SKM-1 (cell line): ENCODE results near the gene KRTAP20-4.

Experiments
- DNase-seq: peaks from one replicate; lab custom pipeline; 2025; ENCODE audit not compliant: unreplicated experiment; lab: John Stamatoyannopoulos, UW

The KRTAP20-4 gene

DNA sequence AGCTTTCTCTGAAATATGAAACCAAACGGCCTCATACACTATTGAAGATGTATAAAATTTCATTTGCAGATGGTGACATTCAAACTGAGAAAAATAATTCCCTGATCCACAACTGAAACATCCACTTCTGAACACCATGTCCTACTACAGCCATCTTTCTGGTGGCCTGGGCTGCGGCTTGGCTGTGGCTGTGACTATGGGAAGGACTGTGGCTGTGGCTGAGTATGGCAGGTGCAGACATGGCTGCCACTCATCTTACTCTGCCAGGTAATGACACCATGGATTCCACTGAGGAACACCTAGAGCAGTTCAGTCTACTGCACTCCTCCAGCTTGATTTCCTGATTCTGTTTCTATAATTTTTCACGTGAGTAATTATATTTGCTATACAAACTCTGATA lies at the start of gene KRTAP20-4:
KRTAP20-4 (plus strand) TSS at position 106 of the 400 bp plus-strand sequence.
- DNase-seq: no peak

DNA sequence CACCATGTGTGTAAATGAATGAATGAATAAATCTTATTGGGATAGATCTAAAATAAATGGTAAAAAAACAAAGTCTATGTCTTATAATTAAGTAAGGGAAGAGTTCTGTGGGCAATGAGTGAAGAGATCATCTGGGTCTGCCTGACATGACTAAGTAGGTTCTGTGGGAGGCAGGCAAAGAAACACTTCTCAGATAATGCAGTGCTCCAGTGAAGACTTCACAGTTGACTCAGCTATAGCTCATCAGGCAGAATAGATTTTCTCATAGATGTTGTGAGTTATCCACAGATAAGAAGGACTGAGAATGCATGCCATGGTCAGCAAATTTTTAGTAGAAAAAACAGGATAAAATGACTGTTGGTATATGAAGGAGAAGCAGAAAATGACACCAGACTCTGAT lies 42.7 kb upstream of the KRTAP20-4 start:
- DNase-seq: no peak

DNA sequence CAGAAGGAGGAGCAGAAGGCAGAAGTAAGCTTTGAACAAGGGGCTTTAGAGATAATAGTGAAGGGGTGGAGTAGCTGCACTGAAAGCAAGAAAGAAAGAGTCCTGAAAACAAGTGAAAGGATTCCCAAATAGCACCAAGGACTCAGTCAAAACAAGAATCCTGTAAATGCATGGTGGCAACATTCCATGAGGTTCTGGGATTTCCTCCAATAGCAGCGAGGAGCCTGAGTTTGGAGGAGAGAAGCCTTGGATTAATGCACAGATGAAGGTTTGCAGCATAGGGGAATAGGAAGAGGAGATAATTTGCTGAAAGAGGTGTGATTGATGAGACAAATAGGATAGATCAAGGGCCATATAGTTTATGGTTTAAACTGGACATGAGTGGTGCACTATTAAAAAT lies 41.1 kb upstream of the KRTAP20-4 start:
- DNase-seq: no peak

DNA sequence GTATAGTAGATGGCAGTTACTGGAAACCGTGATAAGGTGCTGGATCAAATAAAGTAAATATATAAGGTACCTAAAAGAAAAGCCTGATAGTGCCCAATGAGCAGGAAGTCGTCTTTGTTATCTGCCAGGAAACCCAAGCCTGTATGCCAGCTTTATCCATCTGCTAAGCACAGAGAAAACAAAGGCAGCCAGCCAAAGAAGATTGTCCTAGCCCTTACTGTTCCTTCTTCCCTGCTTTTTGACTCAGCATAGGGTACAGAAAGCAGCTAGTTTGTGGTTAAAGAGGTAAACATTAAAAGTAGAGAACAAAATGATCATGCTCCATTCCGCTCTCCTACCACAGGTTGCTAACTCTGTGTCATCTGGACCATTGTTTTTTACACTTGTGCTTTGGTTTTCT lies 40.3 kb upstream of the KRTAP20-4 start:
- no peak for DNase-seq

DNA sequence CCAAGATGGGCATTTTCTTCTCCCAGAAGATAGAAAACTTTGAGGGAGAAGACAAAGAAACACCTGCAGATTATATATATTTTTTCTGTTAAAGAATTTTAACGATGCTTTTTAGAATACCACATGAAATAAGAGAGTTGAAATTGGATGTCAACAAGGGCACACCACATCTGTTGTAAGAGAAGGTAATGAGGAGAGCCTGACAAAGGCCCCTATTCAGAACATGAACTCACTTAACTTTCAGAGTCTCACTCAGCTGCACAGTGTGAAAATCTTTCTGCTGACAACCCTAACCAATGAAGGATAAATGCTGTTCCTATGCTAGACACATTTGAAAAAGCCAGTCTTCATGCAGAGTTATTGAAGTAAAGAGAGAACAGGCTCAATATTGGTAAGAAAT lies 37.6 kb upstream of the KRTAP20-4 start:
- DNase-seq: no peak

DNA sequence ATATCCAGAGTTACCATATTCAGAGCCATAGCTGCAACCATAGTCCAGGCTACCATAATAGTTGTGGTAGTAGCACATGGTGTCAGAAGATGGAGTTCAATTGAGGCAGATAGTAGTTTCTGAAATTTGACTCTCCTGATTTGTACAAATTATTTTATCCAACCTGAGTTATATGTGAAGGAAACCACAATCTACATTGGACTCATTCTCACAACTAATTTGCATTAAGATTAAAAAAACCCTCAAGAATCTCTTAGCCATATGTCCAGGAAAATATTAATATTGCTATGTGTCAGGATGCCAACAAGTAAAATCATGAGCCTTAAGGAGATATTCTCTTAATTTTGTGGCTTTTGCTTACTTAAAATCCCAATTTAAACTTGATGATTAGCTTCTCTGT lies 30.1 kb upstream of the KRTAP20-4 start, which contains the start of gene KRTAP22-2:
KRTAP22-2 (minus strand) TSS at position 101 of the 400 bp plus-strand sequence.
- no peak for DNase-seq

DNA sequence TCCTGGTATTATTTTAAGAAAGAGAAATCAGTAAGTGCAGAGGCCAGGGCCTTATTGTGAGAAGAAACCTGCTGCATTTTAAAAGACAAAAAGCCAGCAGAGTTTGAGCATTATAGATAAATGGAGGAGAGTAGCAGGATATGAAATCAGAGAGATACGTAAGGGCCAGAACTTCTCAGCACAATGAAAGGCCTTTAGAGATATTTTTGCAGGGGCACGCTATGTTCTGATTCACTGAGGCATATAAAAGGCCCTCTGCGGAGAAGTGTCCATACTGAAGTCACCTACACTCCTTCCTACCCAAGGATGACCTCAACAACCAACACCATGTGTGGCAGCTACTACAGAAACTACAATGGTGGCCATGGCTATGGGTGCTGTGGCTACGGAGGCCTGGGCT lies 28.3 kb upstream of the KRTAP20-4 start, which contains the start of gene KRTAP6-3:
KRTAP6-3 (plus strand) TSS at position 301 of the 400 bp plus-strand sequence; CDS start at position 307, 6 bp downstream.
- no peak for DNase-seq

DNA sequence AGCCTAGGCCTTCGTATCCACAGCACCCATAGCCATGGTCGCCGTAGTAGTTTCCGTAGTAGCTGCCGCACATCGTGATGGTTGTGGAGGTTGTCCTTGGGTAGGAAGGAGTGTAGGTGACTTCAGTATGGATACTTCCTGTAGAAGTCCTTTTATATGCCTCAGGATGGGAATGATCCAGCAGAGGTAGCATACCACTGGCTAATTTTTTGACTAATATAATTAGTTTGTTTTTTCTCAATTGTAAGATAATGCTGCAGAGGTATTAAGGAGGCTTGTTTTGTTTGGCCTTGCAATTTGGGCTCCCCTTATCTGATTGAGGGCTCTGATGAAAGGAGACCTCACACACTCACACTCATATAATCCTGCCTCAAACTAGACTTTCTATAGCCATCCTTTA lies 21.6 kb upstream of the KRTAP20-4 start, which contains the start of gene KRTAP6-2:
KRTAP6-2 (minus strand) TSS at position 101 of the 400 bp plus-strand sequence; CDS start at position 73, 28 bp downstream.
- no peak for DNase-seq

DNA sequence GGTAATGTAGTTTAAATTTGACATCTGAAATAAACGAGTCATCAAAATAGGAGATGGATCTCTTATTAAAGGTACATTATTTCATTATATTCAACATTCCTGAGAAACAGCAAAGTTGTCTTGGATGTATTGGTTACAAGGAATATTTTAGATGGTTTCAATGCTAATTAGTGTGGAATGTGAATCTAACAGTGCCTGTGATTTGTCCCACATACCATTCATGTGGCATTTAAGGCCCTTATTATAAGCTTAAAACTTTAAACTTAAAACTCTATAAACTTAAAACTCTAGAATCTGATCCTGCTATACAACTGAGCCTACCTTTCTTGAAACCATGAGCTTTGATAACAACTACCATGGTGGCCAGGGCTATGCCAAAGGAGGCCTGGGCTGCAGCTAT lies 19.6 kb upstream of the KRTAP20-4 start, which contains the start of gene KRTAP22-1:
KRTAP22-1 (plus strand) TSS at position 301 of the 400 bp plus-strand sequence.
- DNase-seq: no peak

DNA sequence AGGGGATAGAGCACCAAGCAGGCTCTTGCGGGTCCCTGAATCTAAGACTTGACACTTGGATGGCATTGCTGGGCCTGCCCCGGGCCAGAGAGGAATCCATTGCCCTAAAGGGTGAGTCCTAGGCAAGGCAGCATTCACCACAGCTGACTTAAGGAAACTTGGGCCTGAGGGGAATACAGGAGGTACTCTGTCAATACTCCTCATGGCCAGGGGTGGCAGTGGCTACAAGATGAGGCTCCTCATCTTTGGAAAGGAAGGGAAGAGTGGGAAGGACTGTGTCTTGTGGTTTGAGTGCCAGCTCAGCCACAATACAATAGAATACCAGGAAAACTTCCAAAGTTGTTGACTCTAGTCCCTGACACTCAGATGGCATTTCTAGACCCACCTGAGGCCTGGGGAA lies 14.5 kb upstream of the KRTAP20-4 start:
- DNase-seq: no peak

DNA sequence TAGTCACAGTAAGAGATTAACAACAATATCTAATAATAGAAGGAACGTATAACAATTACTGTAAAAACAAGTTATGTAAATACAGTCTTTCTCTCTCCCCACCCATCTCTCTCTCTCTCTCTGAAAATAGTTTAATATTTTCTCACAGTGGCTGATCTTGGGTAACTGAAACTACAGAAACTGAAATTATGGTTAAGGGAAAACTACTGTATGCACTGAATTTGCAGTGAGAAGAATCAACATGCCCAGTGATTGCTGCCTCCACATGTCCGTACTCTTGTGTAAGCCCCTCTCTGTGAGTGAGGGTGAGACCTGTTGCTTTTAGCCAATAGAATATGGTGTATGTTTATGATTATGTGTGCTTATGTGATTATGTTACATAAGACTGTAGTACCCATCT lies 8.3 kb upstream of the KRTAP20-4 start:
- DNase-seq: no peak

DNA sequence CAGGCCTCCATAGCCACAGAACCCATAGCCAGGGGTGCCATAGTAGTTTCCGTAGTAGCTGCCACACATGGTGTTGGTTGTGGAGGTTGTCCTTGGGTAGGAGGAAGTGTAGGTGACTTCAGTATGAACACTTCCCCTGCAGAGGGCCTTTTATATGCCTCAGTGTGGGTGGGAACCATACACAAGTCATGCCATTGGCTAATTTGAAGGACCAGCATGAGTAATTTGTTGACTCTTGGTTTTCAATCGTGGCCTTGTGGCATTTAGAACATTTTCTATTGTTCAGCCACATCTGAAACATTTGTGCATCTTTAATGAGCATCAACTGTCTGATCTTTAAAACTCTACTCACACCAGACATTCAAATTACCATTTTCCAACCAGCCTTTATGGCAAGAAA lies 6.6 kb upstream of the KRTAP20-4 start, which contains the start of gene KRTAP6-1:
KRTAP6-1 (minus strand) TSS at position 95 of the 400 bp plus-strand sequence; CDS start at position 69, 26 bp downstream.
- no peak for DNase-seq

DNA sequence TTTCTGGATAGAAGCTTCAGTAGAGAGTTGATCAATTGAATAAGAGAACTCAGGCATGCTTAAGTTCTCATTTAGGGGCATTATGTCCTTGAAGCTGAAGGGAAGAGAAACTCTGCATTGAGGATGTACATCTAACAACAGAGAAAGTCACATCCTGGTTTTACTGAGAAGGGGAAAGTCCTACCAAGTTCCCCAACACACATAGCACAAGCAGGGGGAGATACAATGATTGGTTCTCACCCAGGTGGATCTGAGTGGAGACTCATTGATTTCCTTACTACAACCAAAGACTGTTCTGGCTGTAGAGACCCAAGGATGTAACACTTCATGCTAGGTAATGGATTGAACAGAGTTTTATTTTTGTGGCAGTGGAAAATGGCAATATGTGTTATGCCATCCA lies 5.2 kb upstream of the KRTAP20-4 start:
- no peak for DNase-seq

DNA sequence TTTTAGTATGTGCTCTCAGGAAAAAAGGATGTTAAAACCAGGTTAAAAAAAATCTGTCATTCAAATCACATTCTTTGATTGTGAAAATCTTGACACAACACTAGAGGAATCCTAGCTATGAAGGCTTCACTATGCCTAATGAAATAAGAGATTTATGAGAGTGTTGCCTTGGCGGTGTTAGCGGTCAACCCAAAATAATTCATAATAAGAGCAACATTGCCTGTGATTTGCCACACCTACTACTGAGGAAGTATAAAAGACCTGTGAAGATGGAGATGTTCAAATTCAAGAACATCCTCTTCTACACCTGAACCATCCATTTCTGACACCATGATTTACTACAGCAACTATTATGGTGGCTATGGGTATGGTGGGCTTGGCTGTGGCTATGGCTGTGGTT lies 4.3 kb upstream of the KRTAP20-4 start, which contains the start of gene KRTAP20-1:
KRTAP20-1 (plus strand) TSS at position 301 of the 400 bp plus-strand sequence; CDS start at position 331, 30 bp downstream.
- DNase-seq: no peak

DNA sequence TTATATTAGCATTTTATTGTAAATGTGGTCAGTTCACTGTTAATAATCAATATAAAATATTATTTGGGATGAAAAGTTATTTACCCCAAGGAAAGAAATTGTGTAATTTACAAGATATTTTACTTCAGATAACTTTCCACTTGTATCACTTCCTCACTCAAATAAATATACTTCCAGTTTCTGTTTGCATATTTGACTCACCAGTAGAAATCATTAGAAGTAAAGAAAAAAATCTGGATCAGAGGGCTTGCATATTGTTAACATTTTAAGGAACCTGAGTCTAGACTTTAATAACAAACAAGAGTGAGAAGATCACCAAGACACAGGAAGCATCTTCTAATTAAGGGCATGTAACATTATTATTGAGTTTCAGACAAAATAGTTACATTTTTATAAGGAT lies 347 bp upstream of the KRTAP20-4 start:
- DNase-seq: no peak

DNA sequence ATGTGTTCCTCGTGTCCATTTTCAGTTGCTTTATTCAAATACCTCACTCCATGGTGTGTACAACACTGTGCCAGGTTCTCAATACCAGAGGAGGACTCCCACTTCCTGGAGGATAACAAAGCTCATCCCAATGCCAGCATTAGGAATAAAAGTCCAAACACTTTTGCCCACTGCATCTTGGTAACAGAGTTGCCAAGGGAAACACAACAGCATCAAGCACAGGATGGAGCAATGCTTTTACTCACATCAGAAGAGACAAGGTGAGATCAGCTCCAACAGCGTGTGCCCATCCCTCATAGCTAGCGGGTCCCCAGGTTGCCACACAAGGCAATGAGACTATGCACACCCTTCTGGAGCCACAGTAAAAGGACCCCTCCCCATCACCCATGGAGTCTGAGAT lies 2.9 kb downstream of the KRTAP20-4 start:
- DNase-seq: no peak

DNA sequence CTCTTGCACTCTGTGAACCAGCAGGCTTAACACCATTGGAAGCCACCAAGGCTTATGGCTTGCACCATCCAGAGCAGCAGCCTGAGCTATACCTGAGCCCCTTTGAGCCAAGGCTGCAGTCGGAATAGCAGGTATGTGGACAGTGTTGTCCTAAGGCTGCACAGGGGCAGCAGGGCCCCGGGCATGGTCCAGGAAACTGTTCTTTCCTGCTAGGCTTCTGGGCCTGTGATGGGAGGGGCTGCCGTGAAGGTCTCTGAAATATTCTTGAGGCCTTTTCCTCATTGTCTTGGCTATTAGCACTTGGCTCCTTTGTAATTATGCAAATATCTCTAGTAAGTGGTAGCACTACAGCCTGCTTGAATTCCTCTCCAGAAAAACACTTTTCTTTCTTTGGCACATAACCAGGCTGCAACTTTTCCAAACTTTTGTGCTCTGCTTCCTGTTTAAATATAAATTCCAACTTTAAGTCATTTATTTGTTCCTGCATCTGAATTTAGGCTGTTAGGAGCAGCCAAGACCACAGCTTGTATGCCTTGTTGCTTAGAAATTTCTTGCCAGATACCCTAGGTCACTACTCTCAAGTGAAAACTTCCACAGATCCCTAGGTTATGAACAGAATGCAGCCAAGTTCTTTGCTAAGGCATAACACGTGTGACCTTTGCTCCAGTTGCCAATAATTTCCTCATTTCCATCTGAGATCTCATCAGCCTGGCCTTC lies 5.2 kb downstream of the KRTAP20-4 start:
- DNase-seq: no peak

DNA sequence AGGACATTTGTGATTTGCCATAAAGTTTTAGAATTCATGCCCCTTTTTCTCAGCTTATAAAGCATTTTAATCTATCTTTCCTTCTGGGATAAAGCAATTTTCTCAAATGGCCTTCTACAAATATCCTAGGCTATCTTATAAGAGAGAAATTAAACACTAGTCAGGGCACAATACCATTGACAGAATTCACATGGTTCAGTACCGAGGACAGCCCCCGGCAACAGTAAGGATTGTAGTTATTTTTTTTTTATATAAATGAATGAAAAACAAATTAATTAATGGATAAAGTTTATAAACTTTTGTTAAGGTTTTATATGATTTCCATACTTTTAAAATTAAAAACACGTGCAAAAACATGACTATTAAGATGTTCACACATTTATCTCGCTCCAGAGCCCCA lies 7.7 kb downstream of the KRTAP20-4 start:
- DNase-seq: no peak

DNA sequence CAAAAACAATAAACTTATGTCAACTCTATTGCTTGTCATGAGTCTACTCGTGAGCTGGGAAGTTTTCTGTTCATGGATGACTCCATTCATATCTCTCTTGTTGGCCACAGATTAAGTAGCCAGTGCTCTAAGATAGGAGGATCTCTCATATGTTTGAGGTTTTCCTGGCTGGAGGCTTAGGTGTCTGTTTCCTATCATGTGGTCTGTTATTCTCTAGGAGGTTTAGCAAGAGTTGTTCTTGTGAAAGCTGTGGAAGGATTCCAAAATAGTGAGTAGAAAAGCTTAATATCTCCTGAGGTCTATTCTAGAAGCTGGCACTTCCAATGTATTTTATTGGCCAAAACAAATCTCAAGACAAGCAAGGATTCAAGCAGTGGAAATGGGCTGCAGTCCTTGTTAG lies 8.8 kb downstream of the KRTAP20-4 start:
- no peak for DNase-seq

DNA sequence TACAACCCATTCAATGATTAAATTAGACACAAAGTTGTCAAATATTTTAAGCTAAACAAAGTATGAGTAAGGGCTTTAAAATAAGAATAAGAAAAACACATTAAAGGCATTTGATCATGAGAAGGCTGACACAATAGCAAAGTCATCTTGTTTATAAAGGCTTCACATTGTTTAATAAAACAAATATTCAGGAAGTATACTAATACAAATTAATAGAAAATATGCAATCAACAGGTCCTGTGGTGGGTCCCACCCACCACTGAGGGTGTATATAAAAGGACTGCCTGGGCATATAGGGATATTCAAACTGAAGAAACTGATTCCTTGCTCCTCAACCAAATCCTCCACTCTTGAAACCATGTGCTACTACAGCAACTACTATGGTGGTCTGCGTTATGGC lies 14.5 kb downstream of the KRTAP20-4 start, which contains the start of gene KRTAP20-2:
KRTAP20-2 (plus strand) TSS at position 301 of the 400 bp plus-strand sequence; CDS start at position 359, 58 bp downstream.
- no peak for DNase-seq

DNA sequence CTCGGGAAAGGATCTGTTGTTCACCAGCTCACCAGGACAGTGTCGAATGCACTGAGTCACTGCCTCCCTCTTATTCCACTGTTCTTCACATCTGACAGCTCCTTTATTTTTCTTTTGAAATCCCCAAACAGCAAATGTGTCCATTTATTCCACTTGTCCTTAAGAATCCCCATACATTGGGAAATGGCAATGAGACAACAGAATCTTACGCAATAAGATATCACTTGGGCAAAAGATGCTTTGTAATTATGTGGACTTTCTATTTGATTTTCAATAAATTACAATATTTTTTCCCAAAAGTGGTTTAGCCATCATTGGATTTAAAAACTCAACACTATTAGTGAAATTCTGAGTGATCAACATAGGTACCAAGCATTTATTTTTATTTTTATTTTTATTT lies 18.3 kb downstream of the KRTAP20-4 start:
- no peak for DNase-seq

DNA sequence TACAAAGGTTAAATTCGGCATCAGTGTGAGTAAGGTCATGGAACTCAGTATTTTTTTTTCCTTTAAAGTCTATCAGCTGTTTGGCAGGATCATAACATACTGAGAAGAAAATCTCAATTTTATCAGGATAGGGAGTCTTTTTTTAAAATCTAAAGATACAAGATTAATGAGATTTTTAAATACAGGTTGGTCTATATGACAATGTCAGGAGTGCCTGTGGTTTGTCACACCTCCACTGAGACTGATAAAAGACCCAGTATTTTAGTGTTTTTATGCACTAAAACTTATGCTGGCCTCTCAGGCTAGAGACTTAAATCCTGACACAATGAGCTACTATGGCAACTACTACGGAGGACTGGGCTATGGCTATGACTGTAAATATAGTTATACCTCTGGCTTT lies 22.1 kb downstream of the KRTAP20-4 start, which contains the start of gene KRTAP20-3:
KRTAP20-3 (plus strand) TSS at position 301 of the 400 bp plus-strand sequence.
- no peak for DNase-seq
